Measurements from ENCODE around the gene LRPAP1.

DNA sequence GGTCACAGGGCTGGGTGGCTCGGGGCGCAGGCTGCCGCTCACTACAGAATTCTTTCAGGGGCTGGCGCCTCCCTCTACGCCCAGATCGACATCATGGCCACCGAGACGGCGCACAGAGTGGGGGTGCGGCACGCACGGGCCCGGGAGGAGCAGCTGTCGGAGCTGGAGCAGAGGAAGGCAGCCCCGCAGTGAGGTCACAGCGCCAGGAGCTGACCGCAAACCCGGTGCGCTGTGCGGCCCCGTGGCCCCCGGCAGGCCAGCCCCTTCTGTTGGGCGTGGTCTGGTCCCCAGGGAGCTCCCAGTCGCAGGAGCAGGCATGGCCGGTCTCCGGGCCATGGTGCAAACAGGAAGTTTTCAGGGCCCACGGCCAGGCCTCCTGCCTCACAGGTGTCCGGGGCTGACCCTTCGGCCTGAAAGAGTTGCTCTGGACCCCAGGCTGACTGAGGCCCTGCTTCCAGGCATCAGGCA lies 31.6 kb downstream of the LRPAP1 start:
- TF ChIP-seq EZH2 (IDR thresholded peaks at IDR 0.05; ENCODE audit: borderline replicate concordance, insufficient read depth, low read length, poor library complexity, severe bottlenecking) (no peak), EP300 (conservative IDR thresholded peaks at IDR 0.05; ENCODE audit: poor library complexity, severe bottlenecking) (no peak), TAF1 (IDR thresholded peaks at IDR 0.05; ENCODE audit: low read depth) (no peak), RAD21 (conservative IDR thresholded peaks at IDR 0.05) (no peak), MXI1 (conservative IDR thresholded peaks at IDR 0.05; ENCODE audit: poor library complexity, severe bottlenecking) (no peak)
- TF ChIP-seq, protein P1, sequence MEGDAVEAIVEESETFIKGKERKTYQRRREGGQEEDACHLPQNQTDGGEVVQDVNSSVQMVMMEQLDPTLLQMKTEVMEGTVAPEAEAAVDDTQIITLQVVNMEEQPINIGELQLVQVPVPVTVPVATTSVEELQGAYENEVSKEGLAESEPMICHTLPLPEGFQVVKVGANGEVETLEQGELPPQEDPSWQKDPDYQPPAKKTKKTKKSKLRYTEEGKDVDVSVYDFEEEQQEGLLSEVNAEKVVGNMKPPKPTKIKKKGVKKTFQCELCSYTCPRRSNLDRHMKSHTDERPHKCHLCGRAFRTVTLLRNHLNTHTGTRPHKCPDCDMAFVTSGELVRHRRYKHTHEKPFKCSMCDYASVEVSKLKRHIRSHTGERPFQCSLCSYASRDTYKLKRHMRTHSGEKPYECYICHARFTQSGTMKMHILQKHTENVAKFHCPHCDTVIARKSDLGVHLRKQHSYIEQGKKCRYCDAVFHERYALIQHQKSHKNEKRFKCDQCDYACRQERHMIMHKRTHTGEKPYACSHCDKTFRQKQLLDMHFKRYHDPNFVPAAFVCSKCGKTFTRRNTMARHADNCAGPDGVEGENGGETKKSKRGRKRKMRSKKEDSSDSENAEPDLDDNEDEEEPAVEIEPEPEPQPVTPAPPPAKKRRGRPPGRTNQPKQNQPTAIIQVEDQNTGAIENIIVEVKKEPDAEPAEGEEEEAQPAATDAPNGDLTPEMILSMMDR (IDR thresholded peaks at IDR 0.05; ENCODE audit: poor library complexity, severe bottlenecking) = no peak
- TF ChIP-seq, protein P2, sequence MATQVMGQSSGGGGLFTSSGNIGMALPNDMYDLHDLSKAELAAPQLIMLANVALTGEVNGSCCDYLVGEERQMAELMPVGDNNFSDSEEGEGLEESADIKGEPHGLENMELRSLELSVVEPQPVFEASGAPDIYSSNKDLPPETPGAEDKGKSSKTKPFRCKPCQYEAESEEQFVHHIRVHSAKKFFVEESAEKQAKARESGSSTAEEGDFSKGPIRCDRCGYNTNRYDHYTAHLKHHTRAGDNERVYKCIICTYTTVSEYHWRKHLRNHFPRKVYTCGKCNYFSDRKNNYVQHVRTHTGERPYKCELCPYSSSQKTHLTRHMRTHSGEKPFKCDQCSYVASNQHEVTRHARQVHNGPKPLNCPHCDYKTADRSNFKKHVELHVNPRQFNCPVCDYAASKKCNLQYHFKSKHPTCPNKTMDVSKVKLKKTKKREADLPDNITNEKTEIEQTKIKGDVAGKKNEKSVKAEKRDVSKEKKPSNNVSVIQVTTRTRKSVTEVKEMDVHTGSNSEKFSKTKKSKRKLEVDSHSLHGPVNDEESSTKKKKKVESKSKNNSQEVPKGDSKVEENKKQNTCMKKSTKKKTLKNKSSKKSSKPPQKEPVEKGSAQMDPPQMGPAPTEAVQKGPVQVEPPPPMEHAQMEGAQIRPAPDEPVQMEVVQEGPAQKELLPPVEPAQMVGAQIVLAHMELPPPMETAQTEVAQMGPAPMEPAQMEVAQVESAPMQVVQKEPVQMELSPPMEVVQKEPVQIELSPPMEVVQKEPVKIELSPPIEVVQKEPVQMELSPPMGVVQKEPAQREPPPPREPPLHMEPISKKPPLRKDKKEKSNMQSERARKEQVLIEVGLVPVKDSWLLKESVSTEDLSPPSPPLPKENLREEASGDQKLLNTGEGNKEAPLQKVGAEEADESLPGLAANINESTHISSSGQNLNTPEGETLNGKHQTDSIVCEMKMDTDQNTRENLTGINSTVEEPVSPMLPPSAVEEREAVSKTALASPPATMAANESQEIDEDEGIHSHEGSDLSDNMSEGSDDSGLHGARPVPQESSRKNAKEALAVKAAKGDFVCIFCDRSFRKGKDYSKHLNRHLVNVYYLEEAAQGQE (IDR thresholded peaks at IDR 0.05; ENCODE audit: borderline replicate concordance) = no peak
